Heart left ventricle (tissue), 16 donors: ENCODE measurements around the gene CUBN. TPM values are rescaled to one million over a fixed set of nuclear protein-coding genes. Genes with fewer than 3 reads are reported as not detected.

Experiments
- ATAC-seq, 4 donors: fragments of 200-7000 bp; cut with Tn5 transposase; one replicate each; pipeline ENCODE4 v1.9.1; 2020 to 2022; ENCODE audit warnings: moderate library complexity in 4 of 4, mild to moderate bottlenecking in 3 of 4, moderate number of reproducible peaks in 1 of 4
- DNase-seq, 5 donors: peaks; one replicate each; pipeline ENCODE4 v3.0.0-alpha.2; 2020
- H3K27ac ChIP-seq, 12 donors: fragments of 200-600 bp; sonication (generic) in 4 of 12; one replicate each; pipeline versions ENCODE4 v1.5.0 to v1.8.0; 2016 to 2022; ENCODE audit warnings: mild to moderate bottlenecking in 2 of 12
- H3K27me3 ChIP-seq, 9 donors: fragments of 200-600 bp; sonication (generic) in 2 of 9; one replicate each; pipeline versions ENCODE4 v1.5.1 to v1.8.0; 2016 to 2022; ENCODE audit warnings: mild to moderate bottlenecking in 3 of 9
- H3K36me3 ChIP-seq, 9 donors: fragments of 200-600 bp; sonication (generic) in 2 of 9; one replicate each; pipeline versions ENCODE4 v1.5.0 to v1.8.0; 2018 to 2022; ENCODE audit warnings: mild to moderate bottlenecking in 2 of 9
- H3K4me1 ChIP-seq, 12 donors: fragments of 200-600 bp; sonication (generic) in 4 of 12; one replicate each; pipeline versions ENCODE4 v1.5.0 to v1.8.0; 2016 to 2022; ENCODE audit warnings: mild to moderate bottlenecking in 3 of 12
- H3K4me3 ChIP-seq, 12 donors: fragments of 200-600 bp; sonication (generic) in 4 of 12; one replicate each; pipeline versions ENCODE4 v1.5.0 to v1.8.0; 2017 to 2022; ENCODE audit warnings: mild to moderate bottlenecking in 9 of 12, moderate library complexity in 4 of 12
- H3K9me3 ChIP-seq, 12 donors: fragments of 200-600 bp; sonication (generic) in 4 of 12; one replicate each; pipeline versions ENCODE4 v1.5.0 to v1.8.0; 2016 to 2022; ENCODE audit warnings: mild to moderate bottlenecking in 1 of 12
- POLR2A ChIP-seq, 2 donors: fragments of 450-650 bp; IDR thresholded peaks; one replicate each; pipeline ENCODE4 v1.6.1; 2017; ENCODE audit warnings: antibody characterized with exemption in 2 of 2, mild to moderate bottlenecking in 2 of 2, moderate library complexity in 2 of 2
- WGBS, 4 donors: extraction: QIAGEN DNeasy Blood & Tissue Kit in 2 of 4; methylation state at CpG; one replicate each; pipeline versions ENCODE4 v1.1.5 to v1.1.7; 2013 to 2018; 5-methylcytosine and 5-hydroxymethylcytosine counted together
- intact Hi-C, 10 donors: fragments of 100-400 bp; cut with DNase I; formaldehyde crosslinking; loops; one replicate each; pipeline versions ENCODE4 v1.11.1 to v1.14.2; 2022
- polyA plus RNA-seq, 2 donors: library from polyadenylated mRNA; stranded (reverse); fragments of 200-250 nt; gene quantifications; one replicate each; pipeline ENCODE4 v1.2.3, GENCODE V29; 2013
- total RNA-seq, 9 donors: library from RNA; depleted of rRNA in 2 of 9; stranded (reverse); fragments of >200 nt in 2 of 9; fragmentation: NEBNext Ultra II Directional in 3 of 9; extraction: Animal tissue kit (Norgen Biotek cat#: 25700) in 3 of 9; gene quantifications; one replicate each; pipeline versions ENCODE4 v1.1.0 to v1.2.4, GENCODE V29; 2016 to 2023
- TF ChIP-seq, protein P1 (sequence below), 12 donors: fragments of 200-600 bp; sonication (generic) in 4 of 12; IDR thresholded peaks; one replicate each; pipeline versions ENCODE4 v1.5.0 to v1.8.0; 2018 to 2022; ENCODE audit warnings: antibody characterized with exemption in 12 of 12, mild to moderate bottlenecking in 5 of 12
- donor health status: ischemic (EF 13 %, LVEDD 7.1; RV severe dilation, severe dysfunction).
- donor health status: healthy with polysubstance abuse.
- donor health status: DM: no; HTN: yes; CAD: no.
- donor health status: DM: no; HTN: no; CAD: no.
- donor health status: ischemic (EF 25% LVEDD 6.9; RV normal size, moderate dysfunction).
- donor health status: ischemic (EF 25% LVEDD 5.7; RV mildly dilated, moderate dysfunction).
- donor health status: healthy.
- donor health status: DM: yes; HTN: yes; CAD: no.
- donor health status: ischemic (EF 35%, LVEDD 5.7; RV mildly dilated, moderate dysfunction).
- donor health status: nonischemic (EF 11% LVEDD 7.7; RV severe dilation, severe dysfunction).
- donor health status: DM: yes; HTN: yes; CAD: no.
- donor health status: PGD.
- donor health status: ischemic (EF 29% LVEDD 5.4; RV normal size, mild dysfunction).
- donor health status: nonischemic (EF 23%, LVEDD 6.1; RV moderate dilation, normal function).

CUBN gene
- total and polyA plus RNA-seq, 11 donors, result 0.07 to 1.5 (median 0.44) TPM

DNA sequence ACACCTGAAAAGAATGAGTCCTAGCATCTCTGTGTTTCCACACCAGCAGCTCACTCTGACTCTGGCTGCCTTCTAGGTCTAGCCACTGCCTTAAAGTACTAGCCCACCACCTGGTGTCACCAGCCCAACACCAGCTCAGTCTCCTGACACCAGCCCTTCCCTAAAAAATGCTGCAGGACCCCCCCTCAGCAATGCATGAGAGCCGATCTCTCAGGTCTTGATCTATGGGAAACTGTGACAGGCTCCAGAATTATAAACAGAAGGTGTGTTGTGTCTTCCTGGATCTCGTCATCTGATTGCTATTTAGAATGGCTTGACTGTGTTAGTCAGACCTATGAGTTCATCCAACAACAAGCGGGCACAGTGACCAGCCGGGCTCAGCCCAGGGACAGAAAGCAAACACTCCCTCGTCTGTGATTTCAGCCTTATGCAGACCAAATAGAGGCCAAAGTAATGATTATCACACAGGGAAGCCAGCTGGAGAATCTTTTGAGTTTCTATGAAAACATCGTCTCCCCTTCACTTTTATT lies 66.6 kb downstream of the CUBN start:
- peak; percentile 32 to 83 (median 60) for ATAC-seq
- 47 to 68% (median 59%) methylated on average over 5 to 6 of the region's 6 CpGs for WGBS, 4 donors
- H3K4me1 ChIP-seq, result peaks cover 0 to 25% (median 9%) of the 10 kb centered on the region in 12 donors
- peak in 2 of 5 donors; percentile 42 to 48 for DNase-seq
- no peak overlapping the region for H3K4me3 ChIP-seq
- no peaks in the 10 kb centered on the region for H3K9me3 ChIP-seq
- intact Hi-C loops, result no loop called here
- TF ChIP-seq POLR2A (IDR thresholded peaks at IDR 0.05), result no peak
- TF ChIP-seq, protein P1, sequence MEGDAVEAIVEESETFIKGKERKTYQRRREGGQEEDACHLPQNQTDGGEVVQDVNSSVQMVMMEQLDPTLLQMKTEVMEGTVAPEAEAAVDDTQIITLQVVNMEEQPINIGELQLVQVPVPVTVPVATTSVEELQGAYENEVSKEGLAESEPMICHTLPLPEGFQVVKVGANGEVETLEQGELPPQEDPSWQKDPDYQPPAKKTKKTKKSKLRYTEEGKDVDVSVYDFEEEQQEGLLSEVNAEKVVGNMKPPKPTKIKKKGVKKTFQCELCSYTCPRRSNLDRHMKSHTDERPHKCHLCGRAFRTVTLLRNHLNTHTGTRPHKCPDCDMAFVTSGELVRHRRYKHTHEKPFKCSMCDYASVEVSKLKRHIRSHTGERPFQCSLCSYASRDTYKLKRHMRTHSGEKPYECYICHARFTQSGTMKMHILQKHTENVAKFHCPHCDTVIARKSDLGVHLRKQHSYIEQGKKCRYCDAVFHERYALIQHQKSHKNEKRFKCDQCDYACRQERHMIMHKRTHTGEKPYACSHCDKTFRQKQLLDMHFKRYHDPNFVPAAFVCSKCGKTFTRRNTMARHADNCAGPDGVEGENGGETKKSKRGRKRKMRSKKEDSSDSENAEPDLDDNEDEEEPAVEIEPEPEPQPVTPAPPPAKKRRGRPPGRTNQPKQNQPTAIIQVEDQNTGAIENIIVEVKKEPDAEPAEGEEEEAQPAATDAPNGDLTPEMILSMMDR (IDR thresholded peaks at IDR 0.05), result no peak
- no peaks in the 10 kb centered on the region for H3K27me3 ChIP-seq
- H3K36me3 ChIP-seq, result no peaks in the 10 kb centered on the region
- peak overlapping the region in 10 of 12 donors; percentile 21 to 65 (median 32) for H3K27ac ChIP-seq

GRCh38 chr10:17062493-17062892 lies 67.1 kb downstream of the CUBN start:
- no peak for TF ChIP-seq POLR2A (IDR thresholded peaks at IDR 0.05)
- TF ChIP-seq, protein P1 (IDR thresholded peaks at IDR 0.05), result no peak
- DNase-seq, result no peak
- H3K36me3 ChIP-seq, result no peaks in the 10 kb centered on the region
- peaks cover 0 to 25% (median 9%) of the 10 kb centered on the region in 12 donors for H3K4me1 ChIP-seq
- peak in 2 of 4 donors; percentile 66 to 69 for ATAC-seq
- H3K4me3 ChIP-seq, result no peak overlapping the region
- H3K27me3 ChIP-seq, result no peaks in the 10 kb centered on the region
- peak overlapping the region in 10 of 12 donors; percentile 21 to 65 (median 32) for H3K27ac ChIP-seq
- intact Hi-C loops, result no loop called here
- H3K9me3 ChIP-seq, result no peaks in the 10 kb centered on the region
- 45 to 60% (median 50%) methylated on average over 2 of the region's 2 CpGs for WGBS, 4 donors

DNA sequence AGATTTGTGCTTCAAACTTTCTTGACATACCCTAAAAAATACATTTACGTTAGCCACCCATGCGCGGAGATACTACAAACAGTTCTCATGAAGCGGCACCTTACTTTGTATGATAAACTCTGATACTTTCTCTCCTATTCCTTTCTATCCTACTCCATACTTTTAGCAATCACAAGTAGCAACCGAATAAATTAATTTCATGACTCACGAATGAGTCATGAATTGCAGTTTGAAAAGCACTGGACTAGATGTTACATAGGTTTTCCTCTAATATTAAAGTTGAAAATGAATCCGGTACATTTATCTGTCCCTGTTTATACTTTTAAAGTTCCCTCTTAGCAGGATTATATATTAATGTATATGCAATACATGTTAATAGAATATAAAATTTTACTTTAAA lies 67.6 kb downstream of the CUBN start:
- no peaks in the 10 kb centered on the region for H3K36me3 ChIP-seq
- ATAC-seq, result peak in 1 of 4 donors; percentile 67
- H3K4me3 ChIP-seq, result no peak overlapping the region
- WGBS, 4 donors, result 86 to 91% (median 87%) methylated on average over 7 of the region's 7 CpGs
- no peaks in the 10 kb centered on the region for H3K27me3 ChIP-seq
- H3K27ac ChIP-seq, result peak overlapping the region in 8 of 12 donors; percentile 24 to 65 (median 40)
- no peaks in the 10 kb centered on the region for H3K9me3 ChIP-seq
- TF ChIP-seq, protein P1 (IDR thresholded peaks at IDR 0.05), result no peak
- TF ChIP-seq POLR2A (IDR thresholded peaks at IDR 0.05), result no peak
- intact Hi-C loops, result no loop called here
- no peak for DNase-seq
- peaks cover 0 to 25% (median 9%) of the 10 kb centered on the region in 12 donors for H3K4me1 ChIP-seq

- ATAC-seq, result no peak
- WGBS, 4 donors, result 83 to 88% (median 88%) methylated on average over 2 of the region's 2 CpGs
- H3K27ac ChIP-seq, result peak overlapping the region in 3 of 12 donors; percentile 21 to 54 (median 32)
Observed at GRCh38 chr10:17061418-17061817, 68.2 kb downstream of the CUBN start.

More at GRCh38 chr10:17061418-17061817, 68.2 kb downstream of the CUBN start:
- TF ChIP-seq, protein P1 (IDR thresholded peaks at IDR 0.05), result no peak
- no peak for TF ChIP-seq POLR2A (IDR thresholded peaks at IDR 0.05)
- H3K36me3 ChIP-seq, result no peaks in the 10 kb centered on the region
- intact Hi-C loops, result no loop called here
- H3K27me3 ChIP-seq, result no peaks in the 10 kb centered on the region
- H3K9me3 ChIP-seq, result no peaks in the 10 kb centered on the region
- H3K4me3 ChIP-seq, result no peak overlapping the region
- no peak for DNase-seq
- H3K4me1 ChIP-seq, result peaks cover 0 to 25% (median 9%) of the 10 kb centered on the region in 12 donors
